Measurements from ENCODE around the gene ANKMY2.
"Not testable (repeated sequence)": the region's sequence is repeated elsewhere in the genome, so short reads cannot be mapped to it uniquely, and the experiment has no call there.

The ANKMY2 gene

GRCh38 chr7:16616542-16616941 is 29.0 kb downstream of the ANKMY2 start:
- DNase-seq = no peak

GRCh38 chr7:16616122-16616521 is 29.4 kb downstream of the ANKMY2 start:
- DNase-seq = no peak

DNA sequence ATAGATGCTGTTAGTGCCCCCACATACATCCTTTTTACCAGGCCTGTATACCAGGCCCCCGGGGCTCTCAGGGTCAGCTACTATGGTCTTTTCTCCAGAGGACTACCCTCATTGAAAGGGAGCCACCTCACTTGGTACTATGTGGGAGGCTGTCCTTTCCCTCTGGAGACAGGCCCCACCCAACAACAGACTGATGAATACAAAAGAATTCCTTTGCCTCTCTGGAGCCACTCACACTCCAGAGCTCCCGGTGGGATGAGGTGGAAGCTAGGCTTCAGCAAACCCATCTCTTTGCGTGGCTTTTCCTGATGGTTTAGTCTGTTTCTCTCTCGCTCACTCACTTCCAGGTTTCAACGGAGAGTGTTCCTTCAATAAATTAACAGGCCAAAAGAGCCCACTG is 30.3 kb downstream of the ANKMY2 start:
- no peak for DNase-seq

GRCh38 chr7:16611711-16612110 is 33.8 kb downstream of the ANKMY2 start:
- DNase-seq = no peak

- no peak for DNase-seq
Observed at GRCh38 chr7:16609842-16610450, 35.6 kb downstream of the ANKMY2 start.

GRCh38 chr7:16606704-16607103 is 38.9 kb downstream of the ANKMY2 start:
- no peak for DNase-seq

DNA sequence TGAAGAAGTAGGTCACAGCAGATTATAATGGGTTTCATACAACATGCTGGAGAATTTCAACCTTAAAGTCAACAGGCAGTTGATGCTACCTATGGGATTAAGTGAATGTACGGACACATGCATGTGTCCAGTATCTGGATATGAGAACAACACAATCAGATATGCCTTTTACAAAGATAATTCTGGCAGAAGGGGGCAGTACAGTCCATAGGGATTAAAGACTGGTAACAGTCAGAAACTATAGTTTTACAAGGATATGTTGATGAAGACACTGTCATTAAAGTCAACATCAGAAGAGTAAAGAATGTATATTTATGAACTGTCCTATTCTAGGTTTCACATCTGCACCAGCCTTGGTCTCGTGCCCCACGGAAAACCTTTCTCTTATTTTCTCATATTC is 41.5 kb downstream of the ANKMY2 start:
- DNase-seq = no peak

DNA sequence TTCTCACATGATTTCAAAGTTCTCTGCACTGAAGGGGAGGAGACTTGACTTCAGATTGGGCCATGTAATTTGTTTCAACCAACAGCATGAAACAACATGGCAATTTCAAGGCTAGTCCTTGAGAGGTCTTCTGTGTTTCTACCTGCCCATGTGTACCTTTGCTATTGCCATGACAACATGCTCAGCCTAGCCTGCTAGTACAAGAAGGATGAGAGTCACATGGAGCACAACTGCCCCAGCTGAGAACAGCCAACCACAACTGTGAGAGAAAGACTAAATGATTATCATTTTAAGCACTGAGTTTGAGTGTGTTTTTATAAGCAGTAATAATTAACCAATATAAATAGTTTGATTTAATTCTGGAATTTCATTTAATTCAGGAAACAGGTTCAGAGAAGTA is 41.9 kb downstream of the ANKMY2 start:
- no peak for DNase-seq

- no peak for DNase-seq
Observed at GRCh38 chr7:16599860-16600259, 45.7 kb downstream of the ANKMY2 start.

GRCh38 chr7:16598015-16598414 is 47.5 kb downstream of the ANKMY2 start:
- DNase-seq = no peak

DNA sequence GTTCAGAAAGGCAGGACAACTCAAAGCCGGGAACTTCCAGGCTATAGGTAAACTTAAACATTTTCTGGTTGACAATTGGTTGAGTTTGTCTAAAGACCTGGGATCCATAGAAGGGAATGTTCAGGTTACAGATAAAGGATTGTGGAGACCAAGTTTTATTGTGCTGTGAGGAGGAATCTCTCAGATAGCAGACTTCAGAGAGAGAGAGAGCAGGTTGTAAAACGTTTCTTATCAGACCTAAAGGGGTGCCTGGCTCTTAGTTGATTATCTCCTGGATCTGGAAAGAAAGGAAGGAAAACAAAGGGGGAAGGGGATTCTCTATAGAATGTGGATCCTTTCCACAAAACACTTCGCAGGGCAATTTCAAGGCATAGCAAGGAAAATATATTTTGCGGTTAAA is 50.0 kb downstream of the ANKMY2 start:
- DNase-seq = not testable (repeated sequence)

DNA sequence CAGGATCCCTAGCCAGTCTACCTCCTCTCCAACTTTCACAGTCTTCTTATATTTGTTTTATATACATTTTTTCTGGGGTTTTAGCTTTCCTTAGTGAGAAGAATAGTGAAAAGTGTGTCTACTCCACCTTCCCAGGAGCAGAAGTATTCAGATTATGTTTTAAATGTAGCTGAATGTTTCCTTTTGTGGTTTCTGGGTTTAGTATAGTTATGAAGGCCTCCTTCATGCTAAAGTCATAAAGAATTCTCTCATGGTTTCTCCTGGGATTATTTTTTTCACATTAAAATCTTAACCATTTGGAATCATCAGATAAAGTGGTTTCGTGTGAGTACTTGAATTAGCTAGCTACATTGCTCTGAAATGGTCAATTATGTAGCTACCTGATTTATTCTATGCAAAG is 50.9 kb downstream of the ANKMY2 start:
- DNase-seq = no peak

DNA sequence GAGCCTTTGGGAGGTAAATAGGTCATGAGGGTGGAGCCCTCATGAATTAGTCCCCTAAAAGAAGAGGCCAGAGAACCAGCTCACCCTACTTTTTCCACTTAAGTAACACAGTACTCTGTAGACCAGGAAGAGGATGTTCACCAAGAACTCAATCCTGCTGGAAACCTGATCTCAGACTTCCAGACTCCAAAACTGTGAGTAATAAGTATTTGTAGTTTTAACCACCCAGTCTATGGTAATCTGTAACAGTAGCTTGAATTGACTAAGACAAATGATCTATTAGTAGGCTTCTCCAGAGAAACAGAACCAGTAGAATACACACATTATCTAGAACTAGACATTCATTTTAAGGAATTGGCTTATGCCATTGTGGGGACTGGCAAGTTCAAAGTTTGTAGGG is 51.5 kb downstream of the ANKMY2 start:
- DNase-seq = no peak

GRCh38 chr7:16592395-16592794 is 53.2 kb downstream of the ANKMY2 start:
- no peak for DNase-seq

- DNase-seq = no peak
Observed at GRCh38 chr7:16590424-16590823, 55.1 kb downstream of the ANKMY2 start.

- DNase-seq = no peak
Observed at GRCh38 chr7:16589881-16590280, 55.7 kb downstream of the ANKMY2 start.

DNA sequence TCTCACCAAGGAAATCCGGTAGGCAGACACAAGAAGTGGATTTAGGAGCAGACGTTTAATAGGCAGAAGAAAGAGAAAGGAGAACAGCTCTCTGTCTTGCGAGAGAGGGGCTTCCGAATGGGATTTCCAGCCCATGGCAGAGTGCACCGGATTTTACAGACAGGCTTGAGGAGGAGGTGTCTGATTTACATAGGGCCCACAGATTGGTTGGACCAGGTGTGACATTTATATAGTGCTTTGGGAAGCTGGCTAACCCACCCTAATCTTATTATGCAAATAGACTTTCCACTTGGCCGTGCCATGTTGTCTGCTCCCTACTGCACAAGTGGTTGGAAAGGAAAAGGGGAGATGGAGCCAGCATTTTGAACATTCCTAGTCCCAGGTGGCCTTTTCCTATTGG is 57.8 kb downstream of the ANKMY2 start:
- no peak for DNase-seq

DNA sequence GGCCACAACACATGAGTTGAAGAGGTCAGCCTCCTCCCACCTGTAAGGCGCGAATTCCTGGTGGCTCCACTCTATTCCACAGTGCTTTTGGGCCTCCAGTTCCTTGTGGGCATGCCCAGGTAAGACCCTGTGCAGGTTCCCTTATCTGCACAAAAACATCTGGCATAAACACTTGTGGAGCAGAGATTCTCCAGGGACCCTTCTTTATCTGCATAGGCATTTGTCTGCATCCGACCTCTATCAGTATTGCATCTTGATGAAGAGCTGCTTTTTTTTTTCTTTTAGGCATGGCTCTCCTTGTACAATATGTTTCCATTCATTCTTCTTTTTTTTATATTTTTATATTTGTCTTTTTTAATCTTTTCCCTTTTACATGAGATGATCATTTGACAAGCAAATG is 58.4 kb downstream of the ANKMY2 start:
- no peak for DNase-seq

DNA sequence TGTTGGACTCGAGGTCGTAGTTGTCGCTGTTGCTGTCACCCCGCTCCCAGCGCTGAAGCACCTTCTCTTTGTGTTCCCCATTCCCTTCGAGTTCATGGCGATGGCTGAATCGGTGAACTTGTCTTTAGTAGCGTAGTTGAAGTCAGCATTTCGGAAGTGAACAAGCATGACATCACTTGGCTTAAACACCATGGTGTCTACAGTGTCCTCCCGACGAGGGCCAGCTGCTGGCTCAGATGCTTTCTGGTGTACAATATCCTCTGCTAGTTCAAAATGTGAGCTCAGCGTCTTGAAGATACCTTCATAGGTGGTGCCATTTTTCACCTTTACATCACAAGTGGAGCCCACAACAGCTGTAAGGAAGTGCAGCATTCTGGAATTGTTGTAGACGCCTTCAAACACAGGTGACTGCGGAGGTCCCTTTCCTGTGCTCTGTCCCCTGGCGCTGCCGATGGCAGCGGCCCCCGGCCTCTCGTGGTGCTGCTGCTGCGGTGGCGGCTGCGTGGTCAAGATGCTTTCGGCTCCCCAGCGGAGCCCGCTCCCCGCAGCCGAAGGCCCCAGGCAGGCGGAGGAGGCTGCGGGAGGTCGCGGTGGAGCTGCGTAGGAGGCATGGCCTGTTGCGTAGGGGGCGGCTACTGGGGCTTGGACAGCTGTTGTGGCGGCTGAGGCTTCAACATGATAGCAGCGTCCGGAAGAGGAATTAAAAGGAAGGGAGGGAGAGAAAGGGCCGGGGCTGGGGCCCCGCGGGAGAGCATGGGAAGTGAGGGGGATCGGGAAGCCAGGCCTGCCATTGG is 59.3 kb downstream of the ANKMY2 start:
- DNase-seq = no peak

GRCh38 chr7:16585540-16585939 is 60.0 kb downstream of the ANKMY2 start:
- no peak for DNase-seq

- DNase-seq = no peak
Observed at GRCh38 chr7:16583834-16584233, 61.7 kb downstream of the ANKMY2 start.

- no peak for DNase-seq
Observed at GRCh38 chr7:16581286-16581685, 64.3 kb downstream of the ANKMY2 start.

- no peak for DNase-seq
Observed at GRCh38 chr7:16579216-16579615, 66.3 kb downstream of the ANKMY2 start.

- no peak for DNase-seq
Observed at GRCh38 chr7:16571941-16572340, 73.6 kb downstream of the ANKMY2 start.

- DNase-seq = no peak
Observed at GRCh38 chr7:16564909-16565426, 80.6 kb downstream of the ANKMY2 start.

All from effector CD8-positive, alpha-beta T cell (primary cell).